Heart left ventricle (tissue), 16 donors: ENCODE data around the gene SDR42E2. TPM values are rescaled to one million over a fixed set of nuclear protein-coding genes. Genes with fewer than 3 reads are reported as not detected.
"Not testable (repeated sequence)": the region's sequence is repeated elsewhere in the genome, so short reads cannot be mapped to it uniquely, and the experiment has no call there.

Experiments
- ATAC-seq, 4 donors: fragments of 200-7000 bp; cut with Tn5 transposase; one replicate each; pipeline ENCODE4 v1.9.1; 2020 to 2022; ENCODE audit warnings: moderate library complexity in 4 of 4, mild to moderate bottlenecking in 3 of 4, moderate number of reproducible peaks in 1 of 4
- DNase-seq, 5 donors: peaks; one replicate each; pipeline ENCODE4 v3.0.0-alpha.2; 2020
- H3K27ac ChIP-seq, 12 donors: fragments of 200-600 bp; sonication (generic) in 4 of 12; one replicate each; pipeline versions ENCODE4 v1.5.0 to v1.8.0; 2016 to 2022; ENCODE audit warnings: mild to moderate bottlenecking in 2 of 12
- H3K27me3 ChIP-seq, 9 donors: fragments of 200-600 bp; sonication (generic) in 2 of 9; one replicate each; pipeline versions ENCODE4 v1.5.1 to v1.8.0; 2016 to 2022; ENCODE audit warnings: mild to moderate bottlenecking in 3 of 9
- H3K36me3 ChIP-seq, 9 donors: fragments of 200-600 bp; sonication (generic) in 2 of 9; one replicate each; pipeline versions ENCODE4 v1.5.0 to v1.8.0; 2018 to 2022; ENCODE audit warnings: mild to moderate bottlenecking in 2 of 9
- H3K4me1 ChIP-seq, 12 donors: fragments of 200-600 bp; sonication (generic) in 4 of 12; one replicate each; pipeline versions ENCODE4 v1.5.0 to v1.8.0; 2016 to 2022; ENCODE audit warnings: mild to moderate bottlenecking in 3 of 12
- H3K4me3 ChIP-seq, 12 donors: fragments of 200-600 bp; sonication (generic) in 4 of 12; one replicate each; pipeline versions ENCODE4 v1.5.0 to v1.8.0; 2017 to 2022; ENCODE audit warnings: mild to moderate bottlenecking in 9 of 12, moderate library complexity in 4 of 12
- H3K9me3 ChIP-seq, 12 donors: fragments of 200-600 bp; sonication (generic) in 4 of 12; one replicate each; pipeline versions ENCODE4 v1.5.0 to v1.8.0; 2016 to 2022; ENCODE audit warnings: mild to moderate bottlenecking in 1 of 12
- POLR2A ChIP-seq, 2 donors: fragments of 450-650 bp; IDR thresholded peaks; one replicate each; pipeline ENCODE4 v1.6.1; 2017; ENCODE audit warnings: antibody characterized with exemption in 2 of 2, mild to moderate bottlenecking in 2 of 2, moderate library complexity in 2 of 2
- WGBS, 4 donors: extraction: QIAGEN DNeasy Blood & Tissue Kit in 2 of 4; methylation state at CpG; one replicate each; pipeline versions ENCODE4 v1.1.5 to v1.1.7; 2013 to 2018; 5-methylcytosine and 5-hydroxymethylcytosine counted together
- intact Hi-C, 10 donors: fragments of 100-400 bp; cut with DNase I; formaldehyde crosslinking; loops; one replicate each; pipeline versions ENCODE4 v1.11.1 to v1.14.2; 2022
- polyA plus RNA-seq, 2 donors: library from polyadenylated mRNA; stranded (reverse); fragments of 200-250 nt; gene quantifications; one replicate each; pipeline ENCODE4 v1.2.3, GENCODE V29; 2013
- total RNA-seq, 9 donors: library from RNA; depleted of rRNA in 2 of 9; stranded (reverse); fragments of >200 nt in 2 of 9; fragmentation: NEBNext Ultra II Directional in 3 of 9; extraction: Animal tissue kit (Norgen Biotek cat#: 25700) in 3 of 9; gene quantifications; one replicate each; pipeline versions ENCODE4 v1.1.0 to v1.2.4, GENCODE V29; 2016 to 2023
- TF ChIP-seq, protein P1 (sequence below), 12 donors: fragments of 200-600 bp; sonication (generic) in 4 of 12; IDR thresholded peaks; one replicate each; pipeline versions ENCODE4 v1.5.0 to v1.8.0; 2018 to 2022; ENCODE audit warnings: antibody characterized with exemption in 12 of 12, mild to moderate bottlenecking in 5 of 12
- donor health status: ischemic (EF 13 %, LVEDD 7.1; RV severe dilation, severe dysfunction).
- donor health status: healthy with polysubstance abuse.
- donor health status: DM: no; HTN: yes; CAD: no.
- donor health status: DM: no; HTN: no; CAD: no.
- donor health status: ischemic (EF 25% LVEDD 6.9; RV normal size, moderate dysfunction).
- donor health status: ischemic (EF 25% LVEDD 5.7; RV mildly dilated, moderate dysfunction).
- donor health status: healthy.
- donor health status: DM: yes; HTN: yes; CAD: no.
- donor health status: ischemic (EF 35%, LVEDD 5.7; RV mildly dilated, moderate dysfunction).
- donor health status: nonischemic (EF 11% LVEDD 7.7; RV severe dilation, severe dysfunction).
- donor health status: DM: yes; HTN: yes; CAD: no.
- donor health status: PGD.
- donor health status: ischemic (EF 29% LVEDD 5.4; RV normal size, mild dysfunction).
- donor health status: nonischemic (EF 23%, LVEDD 6.1; RV moderate dilation, normal function).

The SDR42E2 gene
- total and polyA plus RNA-seq, 11 donors: not detected

DNA sequence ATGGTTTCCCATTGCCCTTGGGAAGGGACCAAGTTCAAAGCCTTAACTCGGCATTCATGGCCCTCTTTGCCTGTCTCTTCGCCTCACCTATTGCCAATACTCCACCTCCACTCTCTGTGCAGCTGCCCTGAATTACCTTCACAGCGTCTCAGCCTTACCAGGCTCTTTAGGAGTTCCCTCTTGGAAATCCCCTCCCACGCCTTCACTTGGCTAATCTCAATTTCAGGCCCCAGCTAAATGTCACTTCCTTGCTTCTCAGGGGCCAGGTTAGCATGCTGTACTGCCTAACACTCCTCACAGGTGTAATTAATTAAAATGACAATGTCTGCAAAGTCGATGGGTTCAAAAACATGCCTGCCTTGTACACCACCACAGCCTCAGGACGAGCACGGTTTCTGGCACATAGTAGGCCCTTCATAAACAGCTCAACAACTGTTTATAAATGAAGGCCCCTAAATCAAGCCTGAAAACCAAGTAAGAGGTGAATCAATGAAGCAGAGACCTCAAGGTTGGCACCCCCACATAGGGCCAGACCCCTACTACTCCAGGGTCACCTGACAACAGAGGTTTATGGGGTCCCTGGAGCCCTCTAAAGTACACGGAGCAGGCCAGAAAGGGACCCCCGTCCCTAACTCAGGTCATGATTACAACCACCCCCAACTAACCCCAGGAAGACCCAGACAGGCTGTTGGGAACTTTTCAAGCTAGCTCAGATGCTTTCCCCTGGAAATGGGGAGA lies 32.6 kb downstream of the SDR42E2 start:
- no peak for TF ChIP-seq POLR2A (IDR thresholded peaks at IDR 0.05)
- TF ChIP-seq, protein P1, sequence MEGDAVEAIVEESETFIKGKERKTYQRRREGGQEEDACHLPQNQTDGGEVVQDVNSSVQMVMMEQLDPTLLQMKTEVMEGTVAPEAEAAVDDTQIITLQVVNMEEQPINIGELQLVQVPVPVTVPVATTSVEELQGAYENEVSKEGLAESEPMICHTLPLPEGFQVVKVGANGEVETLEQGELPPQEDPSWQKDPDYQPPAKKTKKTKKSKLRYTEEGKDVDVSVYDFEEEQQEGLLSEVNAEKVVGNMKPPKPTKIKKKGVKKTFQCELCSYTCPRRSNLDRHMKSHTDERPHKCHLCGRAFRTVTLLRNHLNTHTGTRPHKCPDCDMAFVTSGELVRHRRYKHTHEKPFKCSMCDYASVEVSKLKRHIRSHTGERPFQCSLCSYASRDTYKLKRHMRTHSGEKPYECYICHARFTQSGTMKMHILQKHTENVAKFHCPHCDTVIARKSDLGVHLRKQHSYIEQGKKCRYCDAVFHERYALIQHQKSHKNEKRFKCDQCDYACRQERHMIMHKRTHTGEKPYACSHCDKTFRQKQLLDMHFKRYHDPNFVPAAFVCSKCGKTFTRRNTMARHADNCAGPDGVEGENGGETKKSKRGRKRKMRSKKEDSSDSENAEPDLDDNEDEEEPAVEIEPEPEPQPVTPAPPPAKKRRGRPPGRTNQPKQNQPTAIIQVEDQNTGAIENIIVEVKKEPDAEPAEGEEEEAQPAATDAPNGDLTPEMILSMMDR (IDR thresholded peaks at IDR 0.05): no peak
- H3K36me3 ChIP-seq: no peaks in the 10 kb centered on the region
- H3K27ac ChIP-seq: peak overlapping the region in 10 of 12 donors; percentile 14 to 88 (median 84)
- intact Hi-C loops: loop anchor here in 6 of 10 donors (1.0 to 10.0 kb wide), 7 partner anchors 102 to 1030 kb away; partner anchors contain the start of genes POLR3E (in 5 of the 6), CDR2 (in 2 of the 6) and USP31 (in 1 of the 6)
- no peak overlapping the region for H3K4me3 ChIP-seq
- no peaks in the 10 kb centered on the region for H3K27me3 ChIP-seq
- H3K4me1 ChIP-seq: peaks cover 0 to 58% (median 18%) of the 10 kb centered on the region in 12 donors
- no peaks in the 10 kb centered on the region for H3K9me3 ChIP-seq
- DNase-seq (no peak), ATAC-seq (no peak)
- 83 to 88% (median 85%) methylated on average over 9 of the region's 9 CpGs for WGBS, 4 donors

DNA sequence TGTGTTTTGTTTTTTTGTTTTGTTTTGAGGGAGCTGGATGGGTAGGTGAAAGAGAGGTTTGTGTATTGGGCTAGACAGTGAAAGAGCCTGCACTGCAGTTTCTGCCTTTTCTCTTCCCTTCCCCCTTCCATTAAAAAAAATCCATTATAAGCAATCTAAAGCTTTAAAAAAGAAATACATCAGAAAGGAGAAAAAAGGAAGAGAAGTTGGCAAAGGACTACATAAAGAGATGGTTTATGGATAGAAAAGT lies 33.1 kb downstream of the SDR42E2 start:
- H3K27me3 ChIP-seq: no peaks in the 10 kb centered on the region
- H3K27ac ChIP-seq: peak overlapping the region in 11 of 12 donors; percentile 14 to 88 (median 83)
- H3K4me3 ChIP-seq: peak overlapping the region in 5 of 12 donors; percentile 56 to 73 (median 63)
- no peaks in the 10 kb centered on the region for H3K36me3 ChIP-seq
- no peak for TF ChIP-seq POLR2A (IDR thresholded peaks at IDR 0.05)
- TF ChIP-seq, protein P1 (IDR thresholded peaks at IDR 0.05): no peak
- H3K9me3 ChIP-seq: no peaks in the 10 kb centered on the region
- H3K4me1 ChIP-seq: peaks cover 0 to 61% (median 15%) of the 10 kb centered on the region in 12 donors
- intact Hi-C loops: loop anchor here in 6 of 10 donors (1.0 to 10.0 kb wide), 6 partner anchors 102 to 1031 kb away; partner anchors contain the start of genes POLR3E (in 5 of the 6), CDR2 (in 1 of the 6) and USP31 (in 1 of the 6)
- DNase-seq: no peak
- ATAC-seq: no peak

DNA sequence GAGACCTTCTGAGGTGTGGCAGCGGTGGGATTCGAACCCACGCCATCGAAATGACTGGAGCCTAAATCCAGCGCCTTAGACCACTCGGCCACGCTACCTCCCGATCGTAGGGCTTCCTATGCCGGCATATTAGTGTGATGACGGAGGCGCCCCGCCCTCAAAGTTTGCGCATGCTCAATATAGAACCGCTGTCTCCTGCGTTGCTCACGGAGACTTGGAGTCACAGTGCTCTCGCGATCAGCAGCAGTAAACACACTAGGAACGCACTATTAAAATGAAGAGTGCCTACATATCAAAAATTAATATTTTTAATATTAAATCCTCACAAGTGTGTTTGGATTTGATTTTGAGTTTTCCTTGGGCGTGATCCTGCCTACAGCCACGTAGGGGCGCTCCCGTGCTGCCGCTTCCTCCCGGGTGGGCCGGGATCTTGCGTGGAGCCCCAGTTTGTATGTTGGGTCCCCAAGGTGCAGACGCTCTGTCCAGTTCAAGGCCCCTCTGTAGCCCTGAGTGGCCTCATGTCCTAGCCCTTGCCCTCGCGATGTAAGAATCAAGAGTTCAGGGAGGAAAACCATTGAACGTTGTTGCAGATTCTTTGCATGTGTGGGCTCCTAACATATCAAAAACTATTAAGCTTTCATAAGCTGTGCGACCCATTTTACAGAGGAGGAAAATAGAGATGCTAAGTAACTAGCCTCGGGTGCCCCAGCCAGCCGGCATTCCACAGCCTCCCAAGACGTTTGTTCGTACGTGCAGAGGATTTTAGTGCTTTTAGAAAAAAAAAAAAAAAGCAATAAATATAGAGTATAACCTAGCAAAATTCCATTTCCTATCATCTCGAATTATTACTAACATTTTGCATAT lies 33.6 kb downstream of the SDR42E2 start:
- TF ChIP-seq, protein P1 (IDR thresholded peaks at IDR 0.05): peak; percentile 89 to 99 (median 94)
- peak in 1 of 2 donors; percentile 56 for TF ChIP-seq POLR2A (IDR thresholded peaks at IDR 0.05)
- Histone ChIP-seq H3K36me3 (no peaks in the 10 kb centered on the region), H3K27ac (peak overlapping the region; percentile 14 to 88 (median 81)), H3K4me3 (peak overlapping the region; percentile 32 to 73 (median 58)), H3K9me3 (no peaks in the 10 kb centered on the region), H3K4me1 (peaks cover 0 to 61% (median 15%) of the 10 kb centered on the region in 12 donors), H3K27me3 (no peaks in the 10 kb centered on the region)
- WGBS, 4 donors: 2 to 5% (median 3%) methylated on average over 39 of the region's 39 CpGs
- peak; percentile 84 to 94 (median 90) for DNase-seq
- intact Hi-C loops: loop anchor here in 8 of 10 donors (1.0 to 10.0 kb wide), 8 partner anchors 10 to 1031 kb away; partner anchors contain the start of genes POLR3E (in 7 of the 8), CDR2 (in 1 of the 8), EEF2K (in 1 of the 8) and USP31 (in 1 of the 8)
- ATAC-seq: peak; percentile 8 to 40 (median 35)

DNA sequence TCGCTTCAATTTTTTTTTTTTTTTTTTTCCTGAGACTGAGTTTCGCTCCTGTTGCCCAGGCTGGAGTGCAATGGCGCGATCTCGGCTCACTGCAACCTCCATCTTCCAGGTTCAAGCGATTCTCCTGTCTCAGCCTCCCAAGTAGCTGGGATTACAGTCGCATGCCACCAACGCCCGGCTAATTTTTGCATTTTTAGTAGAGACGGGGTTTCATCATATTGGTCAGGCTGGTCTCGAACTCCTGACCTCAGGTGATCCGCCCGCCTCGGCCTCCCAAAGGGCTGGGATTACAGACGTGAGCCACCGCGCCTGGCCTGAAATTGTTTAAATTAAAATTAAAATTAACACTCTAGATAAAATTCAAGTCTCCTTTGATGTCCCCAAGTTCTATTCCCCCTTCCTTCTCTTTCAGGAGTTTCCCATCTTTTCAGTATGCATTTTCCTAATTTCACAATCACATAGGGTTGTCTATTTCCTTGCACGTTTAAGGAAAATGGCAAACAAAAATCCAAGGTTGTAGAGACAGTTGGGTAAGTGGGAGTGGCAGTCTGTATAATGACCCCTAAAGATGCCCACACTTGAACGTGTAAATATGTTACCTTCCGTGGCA lies 34.4 kb downstream of the SDR42E2 start:
- H3K27ac ChIP-seq: peak overlapping the region in 2 of 12 donors; percentile 84 to 88
- WGBS, 4 donors: 40 to 52% (median 44%) methylated on average over 20 of the region's 20 CpGs
- peak overlapping the region in 8 of 12 donors; percentile 53 to 73 (median 62) for H3K4me3 ChIP-seq
- not testable (repeated sequence) for H3K27me3 ChIP-seq, DNase-seq, ATAC-seq, H3K9me3 ChIP-seq, H3K36me3 ChIP-seq
- peaks cover 0 to 57% (median 15%) of the 10 kb centered on the region in 12 donors for H3K4me1 ChIP-seq
- intact Hi-C loops: loop anchor here in 7 of 10 donors (1.0 to 10.0 kb wide), 7 partner anchors 10 to 1032 kb away; partner anchors contain the start of genes POLR3E (in 3 of the 7), CDR2 (in 1 of the 7), EEF2K (in 1 of the 7) and USP31 (in 1 of the 7)
